MCF 10A (cell line): ENCODE measurements around the gene AUH. TPM values are rescaled to one million over a fixed set of nuclear protein-coding genes. Genes with fewer than 3 reads are reported as not detected.
A peak's percentile ranks its signal among the peaks of the same experiment; 100 is the strongest.

Source experiments
- BruUV-seq: library from RNA; stranded (reverse); fragments of 400-500 nt; replicated peaks from 2 replicates; lab custom pipeline; 2021; lab: Mats Ljungman, UMichigan
- CTCF ChIA-PET: fragments of 300-600 bp; sonication (Branson Sonifier 250); formaldehyde crosslinking; extraction: SDS; loops from one replicate; lab custom pipeline; 2021; ENCODE audit warnings: antibody characterized with exemption, inconsistent platforms; lab: Yijun Ruan, JAX
- POLR2A ChIA-PET: fragments of 300-600, 350-650 bp; sonication (Branson Sonifier 250); formaldehyde crosslinking; extraction: SDS; loops from one replicate; lab custom pipeline; 2020; ENCODE audit warnings: antibody characterized with exemption, inconsistent platforms; lab: Yijun Ruan, JAX
- DNase-seq: peaks from one replicate; pipeline ENCODE4 v3.0.0-alpha.2; 2018; ENCODE audit not compliant: unreplicated experiment
- H3K27ac Mint-ChIP-seq: one replicate; pipeline ENCODE4 v1.8.0; 2022; ENCODE audit warnings: mild to moderate bottlenecking, low read depth, mixed read lengths; ENCODE audit not compliant: unreplicated experiment
- H3K27me3 Mint-ChIP-seq: one replicate; pipeline ENCODE4 v1.8.0; 2022; ENCODE audit warnings: mixed read lengths; ENCODE audit not compliant: insufficient read depth, unreplicated experiment
- H3K36me3 Mint-ChIP-seq: one replicate; pipeline ENCODE4 v1.8.0; 2022; ENCODE audit warnings: mild to moderate bottlenecking, moderate library complexity, mixed read lengths; ENCODE audit not compliant: insufficient read depth, unreplicated experiment
- H3K4me1 Mint-ChIP-seq: one replicate; pipeline ENCODE4 v1.8.0; 2022; ENCODE audit warnings: mixed read lengths; ENCODE audit not compliant: insufficient read depth, unreplicated experiment
- H3K4me3 Mint-ChIP-seq: one replicate; pipeline ENCODE4 v1.8.0; 2022; ENCODE audit warnings: mild to moderate bottlenecking, moderate library complexity, mixed read lengths; ENCODE audit not compliant: unreplicated experiment
- H3K9me3 Mint-ChIP-seq: one replicate; pipeline ENCODE4 v1.8.0; 2022; ENCODE audit warnings: mixed read lengths; ENCODE audit not compliant: unreplicated experiment
- intact Hi-C: fragments of 100-400 bp; cut with micrococcal nuclease; formaldehyde crosslinking; loops from 2 replicates; pipeline ENCODE4 v1.14.1; 2022
- total RNA-seq: library from RNA; stranded (reverse); gene quantifications from 2 replicates; pipeline ENCODE4 v1.2.3, GENCODE V29; 2022
- TF ChIP-seq, protein P1 (sequence below): fragments of 200-600 bp; IDR thresholded peaks from one replicate; pipeline ENCODE4 v1.8.0; 2022; ENCODE audit warnings: antibody characterized with exemption, mild to moderate bottlenecking; ENCODE audit not compliant: unreplicated experiment

The AUH gene
- total RNA-seq, 1 experiment from 2014 or later, result 20.9 TPM

DNA sequence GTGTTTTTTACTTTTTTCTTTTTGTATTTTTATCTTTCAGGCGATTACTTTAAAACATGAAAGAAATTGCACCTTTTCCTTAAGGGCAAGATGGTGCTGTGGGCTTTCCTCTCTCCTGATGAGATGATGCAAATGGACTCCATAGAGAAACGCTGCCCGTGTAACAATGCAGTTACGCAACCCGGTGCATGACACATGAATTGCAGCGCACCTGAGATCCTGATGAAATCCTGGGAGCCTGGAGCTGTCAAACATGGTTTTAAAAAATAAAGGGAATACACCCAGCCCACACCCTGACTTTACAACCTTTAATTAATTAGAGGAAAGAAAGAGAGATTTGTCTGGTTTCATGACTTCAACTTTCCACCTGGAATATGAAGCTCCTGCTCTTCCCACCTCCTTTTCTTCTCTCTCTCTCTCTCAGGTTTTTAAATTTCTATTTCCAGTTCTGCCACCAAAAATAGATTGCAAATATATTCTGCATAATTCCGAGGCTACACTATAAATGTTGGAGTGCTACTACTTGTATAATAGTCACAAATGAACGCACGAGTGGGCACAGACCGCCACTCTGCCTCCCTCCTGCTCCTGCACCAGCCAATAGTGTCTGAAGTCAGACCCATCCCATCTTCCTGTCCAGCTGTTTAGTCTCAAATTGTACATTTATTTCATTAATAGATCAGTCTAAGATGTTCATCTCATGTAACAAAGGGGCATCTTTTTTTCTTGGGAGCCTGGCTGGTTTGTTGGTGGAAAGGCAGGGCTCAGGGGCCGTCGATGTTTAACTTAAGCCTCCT lies 179.1 kb downstream of the AUH start:
- H3K36me3 Mint-ChIP-seq, result no peaks in the 10 kb centered on the region
- intact Hi-C loops, result no loop called here
- no peaks in the 10 kb centered on the region for H3K9me3 Mint-ChIP-seq
- no peaks in the 10 kb centered on the region for H3K27me3 Mint-ChIP-seq
- DNase-seq, result peak; percentile 97
- TF ChIP-seq, protein P1, sequence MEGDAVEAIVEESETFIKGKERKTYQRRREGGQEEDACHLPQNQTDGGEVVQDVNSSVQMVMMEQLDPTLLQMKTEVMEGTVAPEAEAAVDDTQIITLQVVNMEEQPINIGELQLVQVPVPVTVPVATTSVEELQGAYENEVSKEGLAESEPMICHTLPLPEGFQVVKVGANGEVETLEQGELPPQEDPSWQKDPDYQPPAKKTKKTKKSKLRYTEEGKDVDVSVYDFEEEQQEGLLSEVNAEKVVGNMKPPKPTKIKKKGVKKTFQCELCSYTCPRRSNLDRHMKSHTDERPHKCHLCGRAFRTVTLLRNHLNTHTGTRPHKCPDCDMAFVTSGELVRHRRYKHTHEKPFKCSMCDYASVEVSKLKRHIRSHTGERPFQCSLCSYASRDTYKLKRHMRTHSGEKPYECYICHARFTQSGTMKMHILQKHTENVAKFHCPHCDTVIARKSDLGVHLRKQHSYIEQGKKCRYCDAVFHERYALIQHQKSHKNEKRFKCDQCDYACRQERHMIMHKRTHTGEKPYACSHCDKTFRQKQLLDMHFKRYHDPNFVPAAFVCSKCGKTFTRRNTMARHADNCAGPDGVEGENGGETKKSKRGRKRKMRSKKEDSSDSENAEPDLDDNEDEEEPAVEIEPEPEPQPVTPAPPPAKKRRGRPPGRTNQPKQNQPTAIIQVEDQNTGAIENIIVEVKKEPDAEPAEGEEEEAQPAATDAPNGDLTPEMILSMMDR, result no peak
- BruUV-seq, result no TSS peak
- peaks cover 39% of the 10 kb centered on the region for H3K4me1 Mint-ChIP-seq
- peak overlapping the region; percentile 77 for H3K27ac Mint-ChIP-seq
- POLR2A ChIA-PET, result interaction anchor here (0.6 to 5.2 kb wide), 22 partner anchors 11 to 379 kb away, joined by 3 to 110 read pairs (median 4); partner anchors contain the start of genes AUH and NFIL3
- H3K4me3 Mint-ChIP-seq, result no peak overlapping the region
- CTCF ChIA-PET, result interaction anchor here (0.6 to 1.5 kb wide), 6 partner anchors 10 to 1580 kb away, joined by 3 to 4 read pairs (median 4); no protein-coding TSS in a partner anchor

DNA sequence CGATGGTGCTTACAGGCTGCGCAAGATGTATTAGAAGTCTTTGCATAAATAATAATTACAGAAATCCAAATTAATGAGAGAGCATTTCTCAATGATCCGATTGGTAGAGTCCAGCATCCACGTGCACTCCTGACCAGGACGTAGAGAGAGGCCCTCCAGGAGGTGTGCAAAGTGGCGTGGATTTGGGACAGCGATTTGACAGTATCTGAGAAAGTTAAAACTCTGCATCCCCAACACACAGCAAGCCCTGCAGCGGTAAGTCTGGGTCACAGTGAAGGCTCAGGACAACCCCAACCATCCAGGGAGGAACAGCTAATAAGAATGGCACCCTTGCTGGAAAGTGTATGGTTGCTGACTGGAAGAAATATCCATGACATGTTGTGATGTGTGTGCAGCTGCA lies 180.2 kb downstream of the AUH start:
- TF ChIP-seq, protein P1, result no peak
- Mint-ChIP-seq H3K36me3 (no peaks in the 10 kb centered on the region), H3K4me3 (no peak overlapping the region), H3K27me3 (no peaks in the 10 kb centered on the region), H3K27ac (no peak overlapping the region), H3K4me1 (peaks cover 48% of the 10 kb centered on the region), H3K9me3 (no peaks in the 10 kb centered on the region)
- intact Hi-C loops, result no loop called here
- DNase-seq, result no peak
- ChIA-PET CTCF (interaction anchor here (0.8 kb wide), 1 partner anchor 197 kb away, joined by 4 read pairs; no protein-coding TSS in a partner anchor), POLR2A (interaction anchor here (0.6 to 5.2 kb wide), 6 partner anchors 14 to 122 kb away, joined by 3 to 110 read pairs (median 7); no protein-coding TSS in a partner anchor)
- BruUV-seq, result no TSS peak

DNA sequence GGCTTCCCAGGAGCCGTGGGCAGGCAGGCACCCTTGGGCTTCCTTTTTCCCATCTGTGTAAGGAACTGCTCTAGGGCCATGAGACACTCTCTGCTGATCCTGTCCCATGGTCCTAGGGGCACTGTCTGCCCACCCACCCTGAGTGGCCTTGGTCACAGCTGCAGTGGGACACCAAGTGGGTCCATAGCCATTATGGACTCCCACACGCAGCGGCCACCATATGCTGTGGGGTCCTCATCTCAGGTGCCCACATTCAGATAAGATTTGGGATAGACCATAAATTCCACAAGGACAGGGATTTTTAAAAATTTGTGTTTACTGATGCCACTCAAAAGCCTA lies 180.8 kb downstream of the AUH start:
- TF ChIP-seq, protein P1, result no peak
- no peak overlapping the region for H3K4me3 Mint-ChIP-seq
- no peak overlapping the region for H3K27ac Mint-ChIP-seq
- H3K36me3 Mint-ChIP-seq, result no peaks in the 10 kb centered on the region
- no TSS peak for BruUV-seq
- no peak for DNase-seq
- peaks cover 48% of the 10 kb centered on the region for H3K4me1 Mint-ChIP-seq
- intact Hi-C loops, result no loop called here
- CTCF ChIA-PET, result interaction anchor here (0.8 kb wide), 1 partner anchor 196 kb away, joined by 4 read pairs; no protein-coding TSS in a partner anchor
- POLR2A ChIA-PET, result interaction anchor here (0.8 to 5.2 kb wide), 5 partner anchors 15 to 121 kb away, joined by 3 to 110 read pairs (median 9); no protein-coding TSS in a partner anchor
- H3K9me3 Mint-ChIP-seq, result no peaks in the 10 kb centered on the region
- no peaks in the 10 kb centered on the region for H3K27me3 Mint-ChIP-seq

DNA sequence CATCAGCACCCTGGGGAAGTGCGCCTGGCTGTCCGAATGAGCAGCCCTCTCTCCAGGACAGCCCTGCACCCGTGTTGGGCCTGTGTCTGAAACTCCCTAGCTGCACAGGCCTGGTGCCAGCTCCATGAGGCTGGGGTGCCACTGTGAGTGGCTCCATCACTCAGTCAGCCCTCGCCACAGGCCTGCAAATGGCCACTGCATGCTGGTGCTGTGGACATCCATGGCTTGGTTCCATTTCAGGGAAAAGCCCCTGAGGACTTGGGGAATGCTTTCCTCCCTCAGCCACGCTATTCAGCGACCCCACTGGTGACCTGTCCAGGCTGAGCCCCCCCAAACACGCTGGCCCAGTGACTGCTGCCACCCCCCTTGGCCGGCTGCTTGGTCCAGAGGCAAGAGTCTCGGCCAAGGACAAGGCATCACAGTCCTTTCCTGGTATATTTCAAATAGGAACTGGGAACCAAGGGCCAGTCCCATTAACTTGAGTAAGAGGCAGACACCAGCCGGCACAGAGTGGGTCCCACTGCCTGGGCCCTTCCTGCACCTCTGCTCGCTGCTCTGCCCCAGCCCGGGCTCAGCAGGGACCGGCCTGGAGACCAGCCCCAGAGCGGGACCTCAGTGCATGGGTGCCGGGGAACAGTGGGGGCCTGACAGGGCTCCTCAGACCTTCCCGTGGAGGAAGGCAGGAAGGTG lies 181.3 kb downstream of the AUH start:
- no peaks in the 10 kb centered on the region for H3K9me3 Mint-ChIP-seq
- intact Hi-C loops, result no loop called here

More for the DNA sequence above, 181.3 kb downstream of the AUH start:
- POLR2A ChIA-PET, result interaction anchor here (1.0 to 5.2 kb wide), 4 partner anchors 12 to 17 kb away, joined by 3 to 110 read pairs (median 8); no protein-coding TSS in a partner anchor
- no peak for DNase-seq
- Mint-ChIP-seq H3K36me3 (no peaks in the 10 kb centered on the region), H3K4me3 (no peak overlapping the region), H3K27me3 (no peaks in the 10 kb centered on the region), H3K27ac (peak overlapping the region; percentile 11), H3K4me1 (peaks cover 48% of the 10 kb centered on the region)
- TF ChIP-seq, protein P1, result no peak
- CTCF ChIA-PET, result no interaction called here
- BruUV-seq, result no TSS peak
